ENCODE results near the gene TNC.

TNC gene

GRCh38 chr9:115012486-115012885, 105.5 kb downstream of the TNC start:
- DNase-seq = no peak

- no peak for DNase-seq
These were observed 107.1 kb downstream of the TNC start for GRCh38 chr9:115010874-115011273.

- no peak for DNase-seq
These were observed 109.3 kb downstream of the TNC start for GRCh38 chr9:115008536-115009270.

DNA sequence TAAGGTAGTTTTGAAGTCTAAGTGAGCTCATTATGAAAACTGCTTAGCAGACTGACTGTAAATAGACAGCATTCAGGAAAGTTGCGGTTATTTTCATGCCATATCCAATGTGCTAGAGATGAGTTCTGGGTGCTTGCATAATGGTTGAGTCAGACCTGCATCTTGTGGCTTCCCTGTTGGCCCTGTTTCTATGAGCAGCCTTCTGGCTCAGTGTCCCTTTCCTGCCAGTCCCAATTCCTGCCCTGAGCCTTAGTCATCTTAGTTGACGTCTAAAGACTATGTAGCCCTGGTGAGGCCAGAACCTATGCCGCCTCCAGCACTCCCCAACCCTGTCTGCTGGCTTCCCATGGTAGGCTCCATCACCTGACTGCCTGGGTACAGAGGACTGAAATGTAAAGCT, 111.3 kb downstream of the TNC start:
- no peak for DNase-seq

GRCh38 chr9:115005322-115005721, 112.6 kb downstream of the TNC start:
- DNase-seq = no peak

GRCh38 chr9:115004545-115004944, 113.4 kb downstream of the TNC start:
- DNase-seq = no peak

DNA sequence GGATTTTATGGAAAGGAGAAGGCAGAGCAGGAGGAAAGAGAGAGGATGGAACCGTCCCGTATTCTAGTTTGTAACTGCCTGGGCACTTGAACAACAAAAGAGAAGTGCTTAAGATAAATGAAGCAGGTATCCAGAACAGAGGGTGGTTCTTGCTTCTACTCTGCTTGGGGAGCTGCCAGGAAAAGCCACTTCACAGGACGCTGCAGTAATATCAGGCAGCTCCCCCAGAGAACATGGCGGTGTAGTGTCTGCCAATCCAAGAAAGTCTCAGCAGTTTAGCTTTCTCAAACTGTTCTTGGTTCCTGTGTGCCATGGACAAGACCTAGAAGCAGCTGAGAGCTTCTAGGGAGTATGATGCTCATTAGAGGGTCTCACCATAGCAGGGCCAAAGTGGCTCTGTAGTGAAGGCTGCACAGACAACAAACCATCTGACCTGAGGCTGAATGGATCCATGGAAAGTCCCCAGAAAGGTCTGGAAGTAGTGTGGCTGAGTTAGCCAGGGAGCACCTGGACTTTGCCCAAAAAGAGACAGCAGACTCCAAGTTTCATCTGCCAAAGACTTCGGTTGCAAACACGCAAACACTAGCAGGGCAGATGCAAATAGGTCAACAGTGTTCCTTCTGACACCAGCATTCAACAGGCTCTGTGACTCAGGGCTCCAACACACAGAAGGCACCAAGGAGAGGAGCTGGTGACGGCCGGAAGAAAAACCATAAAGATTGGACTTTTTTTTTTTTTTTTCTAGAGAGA, 115.4 kb downstream of the TNC start:
- DNase-seq = no peak

DNA sequence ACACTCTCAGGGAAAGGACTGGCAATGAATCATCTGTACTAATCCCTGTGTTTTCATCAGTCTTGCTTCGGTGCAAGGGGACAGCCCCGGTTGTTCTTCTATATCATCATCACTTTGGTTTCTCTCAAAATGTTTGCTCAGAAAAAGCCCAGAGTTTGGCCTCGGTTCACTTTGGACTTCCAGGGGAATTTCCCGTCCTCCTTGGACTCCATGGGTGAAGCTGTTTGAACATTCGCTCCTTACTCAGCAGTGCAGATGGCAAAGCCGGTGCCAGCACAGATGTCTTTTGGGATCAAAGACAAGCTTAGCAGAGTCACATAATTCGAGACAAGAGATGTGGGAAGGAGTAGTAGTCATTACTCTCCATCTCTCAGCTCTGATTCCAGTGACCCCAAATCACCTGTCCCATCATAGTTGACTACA, 117.7 kb downstream of the TNC start:
- DNase-seq = no peak

DNA sequence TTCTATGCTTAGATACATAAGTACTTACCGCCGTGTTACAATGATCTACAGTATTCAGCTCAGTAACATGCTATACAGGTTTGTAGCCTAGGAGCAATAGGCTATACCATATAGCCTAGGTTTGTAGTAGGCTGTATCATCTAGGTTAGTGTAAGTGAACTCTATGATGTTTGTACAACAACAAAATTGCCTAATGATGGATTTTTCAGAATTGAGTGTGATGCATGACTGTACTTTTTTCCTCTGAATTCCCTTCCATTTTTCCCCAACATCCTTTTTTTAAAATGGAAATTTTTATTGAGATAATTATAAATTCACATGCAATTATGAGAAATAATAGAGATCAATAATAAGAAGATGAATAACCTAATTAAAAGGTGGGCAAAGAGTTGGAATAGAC, 119.6 kb downstream of the TNC start:
- DNase-seq = no peak

GRCh38 chr9:114995681-114996221, 122.2 kb downstream of the TNC start:
- DNase-seq = no peak

GRCh38 chr9:114994768-114995167, 123.2 kb downstream of the TNC start:
- DNase-seq = no peak

DNA sequence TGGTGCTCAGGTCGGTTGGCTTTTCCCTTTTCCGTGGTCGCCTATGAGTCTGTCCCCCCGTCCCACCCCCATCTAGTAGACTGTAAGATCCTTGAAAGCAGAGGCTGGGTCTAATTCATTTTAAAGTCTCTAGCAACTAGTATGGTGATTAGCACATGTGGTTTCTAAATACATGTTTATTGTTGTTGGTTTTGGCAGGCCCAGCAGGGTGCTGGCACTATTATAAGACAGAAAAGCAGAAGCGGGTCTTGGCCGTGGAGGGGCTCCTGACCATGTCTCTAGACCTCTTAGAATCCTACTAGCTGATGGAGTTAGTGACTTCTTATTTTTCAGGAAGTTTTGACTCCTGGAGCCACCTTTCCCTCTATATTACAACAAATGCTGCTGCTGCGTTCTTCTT, 126.1 kb downstream of the TNC start:
- no peak for DNase-seq

- no peak for DNase-seq
These were observed 127.1 kb downstream of the TNC start for GRCh38 chr9:114990901-114991300.

DNA sequence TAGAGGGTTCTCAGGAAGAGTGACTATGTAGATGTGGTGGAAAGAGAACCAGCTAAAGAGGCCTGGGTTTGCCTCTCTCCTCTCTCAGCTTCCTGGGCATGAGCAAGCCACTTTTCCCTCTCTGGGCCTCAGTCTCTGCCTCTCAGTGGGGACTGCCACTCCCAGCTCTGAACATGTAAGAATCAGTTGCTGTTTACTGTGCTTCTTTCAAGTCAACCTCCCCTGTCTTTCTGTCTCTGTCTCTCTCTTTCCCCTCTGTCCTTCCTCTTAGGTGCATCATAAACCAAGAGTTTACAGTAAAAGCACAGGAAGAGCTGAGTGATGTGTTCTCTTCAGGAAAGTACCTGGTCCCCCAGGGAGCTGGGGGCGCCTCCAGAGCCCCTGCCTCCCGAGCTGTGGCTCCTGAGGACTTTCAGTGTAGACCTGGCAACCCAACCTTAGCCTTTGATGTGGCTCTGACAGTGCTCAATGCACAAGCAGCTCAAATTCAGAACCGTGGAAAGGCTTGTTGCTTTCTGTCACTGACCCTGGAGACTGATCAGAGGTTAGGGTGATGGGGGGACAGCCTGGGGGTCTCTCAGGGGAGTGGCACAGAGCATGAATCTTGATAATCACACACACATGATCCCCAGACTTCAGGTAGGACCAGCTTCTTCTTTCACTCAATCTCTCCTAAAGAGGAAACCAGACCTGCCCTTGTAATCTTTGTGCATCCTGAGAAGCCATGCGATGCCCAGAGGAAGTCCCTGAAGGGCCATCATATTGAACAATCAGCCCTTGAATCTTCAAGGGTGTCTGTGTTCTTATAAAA, 128.2 kb downstream of the TNC start:
- DNase-seq = no peak

DNA sequence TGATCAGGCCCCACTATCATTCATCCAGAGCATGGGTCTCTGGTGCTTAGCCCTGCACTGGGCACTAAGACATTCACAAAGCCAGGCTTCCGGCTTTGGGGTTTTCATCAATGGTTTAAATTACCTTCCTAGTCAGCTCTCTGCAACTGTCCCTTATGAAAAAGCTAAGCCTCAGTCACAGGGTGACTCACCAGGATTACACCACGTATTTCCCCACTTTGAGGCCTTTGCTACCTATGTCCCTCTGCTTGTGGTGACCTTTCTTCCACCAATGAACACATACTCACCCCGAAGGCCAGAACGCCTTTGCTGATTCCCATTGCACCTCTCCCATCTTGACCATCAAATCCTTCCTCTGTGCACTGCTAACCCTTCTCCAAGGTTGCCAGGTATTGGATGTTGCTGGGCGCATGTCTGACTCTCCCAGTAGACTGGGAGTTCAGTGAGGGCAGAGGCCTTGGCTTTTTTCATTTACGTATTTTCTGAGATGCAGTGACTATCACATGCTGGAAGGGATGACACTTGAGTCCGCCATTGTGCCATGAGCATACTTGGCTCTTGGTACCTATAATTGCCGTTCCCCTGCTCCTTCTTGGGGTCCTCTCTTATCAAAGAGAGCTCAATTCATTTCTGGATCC, 128.9 kb downstream of the TNC start:
- DNase-seq = no peak

- DNase-seq = no peak
These were observed 130.8 kb downstream of the TNC start for GRCh38 chr9:114987116-114987515.

- no peak for DNase-seq
These were observed 131.9 kb downstream of the TNC start for GRCh38 chr9:114985959-114986501.

DNA sequence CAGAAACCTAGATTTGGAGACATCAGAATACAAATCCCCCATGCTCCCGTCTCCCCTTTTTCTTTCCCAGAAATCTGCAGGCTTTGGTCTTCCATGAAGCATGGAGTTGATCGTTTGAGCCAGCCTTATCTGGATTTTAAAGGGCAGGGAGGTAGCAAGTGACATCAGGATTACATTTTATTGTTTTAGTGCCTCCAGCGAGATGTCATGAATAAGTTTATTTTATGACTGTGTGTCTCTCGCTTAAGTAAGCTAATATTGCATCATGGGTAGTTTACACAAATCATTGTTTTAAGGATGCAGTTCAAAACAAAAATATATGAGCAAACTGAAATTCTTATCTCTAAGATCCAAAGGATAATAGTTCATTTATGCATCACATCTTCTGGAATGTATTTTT, 136.9 kb downstream of the TNC start:
- DNase-seq = no peak

GRCh38 chr9:114973216-114973615, 144.7 kb downstream of the TNC start:
- DNase-seq = no peak

GRCh38 chr9:114972510-114973136, 145.3 kb downstream of the TNC start:
- DNase-seq = no peak
